H1 (cell line): ENCODE results near the gene BAZ1B. TPM values are rescaled to one million over a fixed set of nuclear protein-coding genes. Genes with fewer than 3 reads are reported as not detected.
"Not testable (repeated sequence)": the region's sequence is repeated elsewhere in the genome, so short reads cannot be mapped to it uniquely, and the experiment has no call there.

Experiments
- CTCF ChIA-PET: fragments of 300-600 bp; sonication (Branson Sonifier 250); formaldehyde crosslinking; loops from one replicate; lab custom pipeline; 2021; ENCODE audit not compliant: partially characterized antibody; lab: Charles Lee
- POLR2A ChIA-PET: fragments of 300-600 bp; sonication (Branson Sonifier 250); formaldehyde crosslinking; loops from one replicate; lab custom pipeline; 2021; ENCODE audit warnings: inconsistent platforms; ENCODE audit not compliant: partially characterized antibody; lab: Charles Lee
- DNase-seq, 2 experiments: peaks; one replicate each; pipeline versions ENCODE4 v3.0.0 to v3.0.0-alpha.2; 2010 to 2022; ENCODE audit warnings: low spot score in 2 of 2, low read depth in 1 of 2, mixed read lengths in 1 of 2
- FAIRE-seq: peaks from 2 replicates; lab custom pipeline; 2011; peaks lifted over from hg19 to GRCh38; lab: Jason Lieb, UNC
- H2AFZ ChIP-seq: 2 replicates; pipeline ENCODE4 v1.8.1; 2012; ENCODE audit warnings: low read length, inconsistent platforms
- H2AK5ac ChIP-seq: 2 replicates; pipeline ENCODE4 v1.6.1; 2013; ENCODE audit warnings: low read depth, low read length
- H2BK120ac ChIP-seq: replicated peaks from 2 replicates; pipeline ENCODE3; 2013; ENCODE audit warnings: low read depth, low read length, inconsistent platforms
- H2BK12ac ChIP-seq: 2 replicates; pipeline ENCODE4 v1.6.1; 2013; ENCODE audit warnings: low read depth, low read length
- H2BK15ac ChIP-seq: 2 replicates; pipeline ENCODE4 v1.6.1; 2013; ENCODE audit warnings: low read length
- H2BK20ac ChIP-seq: 2 replicates; pipeline ENCODE4 v1.6.1; 2013; ENCODE audit warnings: low read length
- H2BK5ac ChIP-seq: 2 replicates; pipeline ENCODE4 v1.6.1; 2013; ENCODE audit warnings: low read depth, low read length
- H3K14ac ChIP-seq: 2 replicates; pipeline ENCODE4 v1.6.1; 2013; ENCODE audit warnings: inconsistent platforms; ENCODE audit not compliant: insufficient read length
- H3K18ac ChIP-seq: 2 replicates; pipeline ENCODE4 v1.6.1; 2013; ENCODE audit warnings: low read length; ENCODE audit errors: extremely low read depth
- H3K23ac ChIP-seq: 2 replicates; pipeline ENCODE4 v1.6.1; 2013; ENCODE audit warnings: inconsistent platforms; ENCODE audit not compliant: insufficient read length
- H3K23me2 ChIP-seq: 2 replicates; pipeline ENCODE4 v1.6.1; 2013; ENCODE audit warnings: low read depth, low read length
- H3K27ac ChIP-seq: 2 replicates; pipeline ENCODE4 v1.6.1; 2011; ENCODE audit warnings: low read depth, low read length, inconsistent platforms
- H3K27me3 ChIP-seq, 4 experiments: replicated peaks in 1 of 4; 1 replicate in 1 of 4; 2 replicates in 3 of 4; pipeline versions ENCODE4 v1.6.1 to v1.8.1; 2011 to 2013; ENCODE audit warnings: low read length in 3 of 4, mild to moderate bottlenecking in 3 of 4, inconsistent platforms in 2 of 4, mixed read lengths in 2 of 4, moderate library complexity in 1 of 4; ENCODE audit not compliant: control insufficient read depth in 3 of 4, insufficient read depth in 3 of 4; ENCODE audit errors: extremely low read depth in 1 of 4
- H3K36me3 ChIP-seq, 4 experiments: 2 replicates each; pipeline versions ENCODE4 v1.6.1 to v1.8.1; 2011 to 2013; ENCODE audit warnings: mild to moderate bottlenecking in 4 of 4, low read length in 3 of 4, moderate library complexity in 2 of 4, control low read depth in 1 of 4, inconsistent platforms in 1 of 4; ENCODE audit not compliant: insufficient read depth in 4 of 4, control insufficient read depth in 2 of 4
- H3K4ac ChIP-seq: replicated peaks from 2 replicates; pipeline ENCODE3; 2013; ENCODE audit warnings: low read length, low read depth, mixed read lengths, inconsistent platforms; ENCODE audit not compliant: insufficient read length
- H3K4me1 ChIP-seq, 4 experiments: replicated peaks in 1 of 4; 1 replicate in 1 of 4; 2 replicates in 3 of 4; pipeline versions ENCODE4 v1.6.1 to v1.8.1; 2011 to 2013; ENCODE audit warnings: low read length in 3 of 4, inconsistent platforms in 2 of 4, mixed read lengths in 1 of 4; ENCODE audit not compliant: insufficient read depth in 4 of 4, control insufficient read depth in 3 of 4
- H3K4me2 ChIP-seq, 2 experiments: 2 replicates each; pipeline versions ENCODE4 v1.6.1 to v1.8.1; 2011 to 2013; ENCODE audit warnings: low read depth in 2 of 2, low read length in 2 of 2, control low read depth in 1 of 2, inconsistent platforms in 1 of 2, mild to moderate bottlenecking in 1 of 2; ENCODE audit not compliant: insufficient read depth in 1 of 2
- H3K4me3 ChIP-seq, 4 experiments: fragments of 200-600, 300-600 bp in 1 of 4; sonication (generic), shearing (Covaris generic), sonication (Bioruptor Twin) in 1 of 4; 2 replicates each; pipeline versions ENCODE4 v1.5.1 to v1.8.1; 2011 to 2016; ENCODE audit warnings: low read length in 4 of 4, low read depth in 3 of 4, control low read depth in 2 of 4, inconsistent platforms in 2 of 4, mild to moderate bottlenecking in 2 of 4, mixed read lengths in 1 of 4, moderate library complexity in 1 of 4; ENCODE audit not compliant: insufficient read depth in 2 of 4; ENCODE audit errors: extremely low read depth in 1 of 4
- H3K56ac ChIP-seq: replicated peaks from 2 replicates; pipeline ENCODE3; 2013; ENCODE audit warnings: low read depth, mild to moderate bottlenecking, mixed read lengths, low read length, inconsistent platforms; ENCODE audit not compliant: insufficient read length
- H3K79me1 ChIP-seq: 2 replicates; pipeline ENCODE4 v1.6.1; 2013; ENCODE audit warnings: low read depth, low read length, control low read depth
- H3K79me2 ChIP-seq, 2 experiments: 2 replicates each; pipeline versions ENCODE4 v1.6.1 to v1.8.1; 2012 to 2013; ENCODE audit warnings: low read length in 2 of 2, mild to moderate bottlenecking in 2 of 2, inconsistent platforms in 1 of 2; ENCODE audit not compliant: insufficient read depth in 2 of 2, control insufficient read depth in 1 of 2
- H3K9ac ChIP-seq, 4 experiments: replicated peaks in 1 of 4; 1 replicate in 1 of 4; 2 replicates in 3 of 4; pipeline versions ENCODE4 v1.6.1 to v1.8.1; 2011 to 2013; ENCODE audit warnings: low read depth in 3 of 4, low read length in 3 of 4, control low read depth in 2 of 4, mild to moderate bottlenecking in 2 of 4, moderate library complexity in 2 of 4, inconsistent platforms in 1 of 4; ENCODE audit errors: extremely low read depth in 1 of 4
- H3K9me3 ChIP-seq, 2 experiments: 2 replicates each; pipeline versions ENCODE4 v1.6.1 to v1.8.1; 2012 to 2013; ENCODE audit warnings: mild to moderate bottlenecking in 2 of 2, moderate library complexity in 2 of 2, control low read depth in 1 of 2, inconsistent platforms in 1 of 2, low read depth in 1 of 2, low read length in 1 of 2, mixed read lengths in 1 of 2; ENCODE audit not compliant: insufficient read depth in 2 of 2
- H4K20me1 ChIP-seq, 2 experiments: replicated peaks in 1 of 2; 2 replicates each; pipeline versions ENCODE3 to v1.8.1; 2011 to 2013; ENCODE audit warnings: inconsistent platforms in 2 of 2, low read length in 2 of 2, mild to moderate bottlenecking in 1 of 2; ENCODE audit not compliant: insufficient read depth in 2 of 2, control insufficient read depth in 1 of 2
- H4K5ac ChIP-seq: 2 replicates; pipeline ENCODE4 v1.6.1; 2013; ENCODE audit warnings: low read length, low read depth, mixed read lengths, inconsistent platforms; ENCODE audit not compliant: insufficient read length
- H4K8ac ChIP-seq: 2 replicates; pipeline ENCODE4 v1.8.0; 2013; ENCODE audit warnings: mild to moderate bottlenecking, moderate library complexity, low read length, inconsistent platforms; ENCODE audit not compliant: insufficient read depth; ENCODE audit errors: extremely low read depth
- H4K91ac ChIP-seq: replicated peaks from 2 replicates; pipeline ENCODE3; 2013; ENCODE audit warnings: low read length, mixed read lengths, inconsistent platforms; ENCODE audit not compliant: insufficient read length
- E2F6 ChIP-seq: IDR thresholded peaks from 2 replicates; pipeline ENCODE4 v1.6.1; 2012; ENCODE audit warnings: inconsistent platforms
- MAX ChIP-seq: IDR thresholded peaks from 2 replicates; pipeline ENCODE4 v1.6.1; 2012; ENCODE audit warnings: inconsistent platforms
- NRF1 ChIP-seq: IDR thresholded peaks from 2 replicates; pipeline ENCODE4 v1.6.1; 2011; ENCODE audit warnings: mild to moderate bottlenecking, low read depth, low read length, improper control_type of control experiment
- WGBS, 2 experiments: shearing (Covaris generic) in 1 of 2; methylation state at CpG; one replicate each; pipeline versions ENCODE4 v1.1.6 to v1.1.7; 2013 to 2015; ENCODE audit warnings: low lambda C conversion rate in 2 of 2, mixed read lengths in 2 of 2, inconsistent platforms in 1 of 2, low coverage in 1 of 2, missing lambda C conversion rate in 1 of 2; ENCODE audit not compliant: insufficient replicate concordance in 2 of 2, insufficient coverage in 1 of 2, insufficient read length in 1 of 2; ENCODE audit errors: extremely low coverage in 1 of 2, missing lambda C conversion rate in 1 of 2; 5-methylcytosine and 5-hydroxymethylcytosine counted together
- polyA plus RNA-seq, 7 experiments: library from polyadenylated mRNA; depleted of rRNA in 3 of 7; stranded (reverse) in 5 of 7; unstranded in 2 of 7; fragments of >200 nt in 5 of 7; fragments of 200-250 nt in 2 of 7; gene quantifications; 1 replicate in 5 of 7; 2 replicates in 1 of 7; 4 replicates in 1 of 7; pipeline versions ENCODE4 v1.2.1 to v1.2.3, GENCODE V29; 2011 to 2013; ENCODE audit warnings: missing spikeins in 2 of 7, mixed read lengths in 2 of 7
- total RNA-seq: library from RNA; stranded (reverse); fragmentation: NEBNext Ultra II Directional; extraction: Animal tissue kit (Norgen Biotek cat#: 25700); gene quantifications from 2 replicates; pipeline ENCODE4 v1.2.1, GENCODE V29; 2021

Gene BAZ1B
- total and polyA plus RNA-seq, 2 of the 8 experiments (the other 6 are each of a cell fraction or from before 2014, with no cell fraction given), result 21.0 to 86.8 TPM

GRCh38 chr7:73399185-73400050 is 122.7 kb downstream of the BAZ1B start:
- not testable (repeated sequence) for H3K79me1 ChIP-seq, H3K4me3 ChIP-seq, DNase-seq, H2BK120ac ChIP-seq, H2BK5ac ChIP-seq, H3K23me2 ChIP-seq, H3K27me3 ChIP-seq, H4K20me1 ChIP-seq, H2BK20ac ChIP-seq, H2BK12ac ChIP-seq, H2BK15ac ChIP-seq, H3K27ac ChIP-seq, H3K9me3 ChIP-seq, H3K18ac ChIP-seq, H4K8ac ChIP-seq, H4K91ac ChIP-seq, H3K4ac ChIP-seq, H2AK5ac ChIP-seq, H3K36me3 ChIP-seq, H3K14ac ChIP-seq, H3K56ac ChIP-seq, H3K4me1 ChIP-seq, H3K9ac ChIP-seq, H4K5ac ChIP-seq, H3K79me2 ChIP-seq, FAIRE-seq, H3K23ac ChIP-seq
- POLR2A ChIA-PET, result interaction anchor here (1.1 to 2.5 kb wide), 3 partner anchors 30 to 44 kb away, joined by 3 to 7 read pairs (median 3); no protein-coding TSS in a partner anchor
- peak overlapping the region; percentile 65; the same call in 1 of the 2 replicates for H2AFZ ChIP-seq
- TF ChIP-seq NRF1 (peak; percentile 69), E2F6 (peak; percentile 34; the same call in 1 of the 2 replicates), MAX (peak; percentile 53; the same call in 1 of the 2 replicates)
- 63% methylated on average over 16 of the region's 19 CpGs; no CpG with 5 or more reads in 1 of the 2 experiments for WGBS, 2 experiments
- CTCF ChIA-PET, result interaction anchor here (0.6 to 1.4 kb wide), 3 partner anchors 22 to 55 kb away, joined by 3 to 4 read pairs (median 4); no protein-coding TSS in a partner anchor
- peak overlapping the region in 1 of 2 experiments; percentile 23; a peak in 1 of 4 replicates for H3K4me2 ChIP-seq
